A549 treated with CORT108297 at 1 μM for 4 hours (cell line): ENCODE measurements around the gene KIF16B. TPM values are rescaled to one million over a fixed set of nuclear protein-coding genes. Genes with fewer than 3 reads are reported as not detected.

Experiments used
- total RNA-seq: library from RNA; stranded (reverse); fragments of 200-300 nt; extraction: Qiagen RNA extraction; gene quantifications from 5 replicates; pipeline ENCODE4 v1.2.3, GENCODE V29; 2022

KIF16B gene, protein sequence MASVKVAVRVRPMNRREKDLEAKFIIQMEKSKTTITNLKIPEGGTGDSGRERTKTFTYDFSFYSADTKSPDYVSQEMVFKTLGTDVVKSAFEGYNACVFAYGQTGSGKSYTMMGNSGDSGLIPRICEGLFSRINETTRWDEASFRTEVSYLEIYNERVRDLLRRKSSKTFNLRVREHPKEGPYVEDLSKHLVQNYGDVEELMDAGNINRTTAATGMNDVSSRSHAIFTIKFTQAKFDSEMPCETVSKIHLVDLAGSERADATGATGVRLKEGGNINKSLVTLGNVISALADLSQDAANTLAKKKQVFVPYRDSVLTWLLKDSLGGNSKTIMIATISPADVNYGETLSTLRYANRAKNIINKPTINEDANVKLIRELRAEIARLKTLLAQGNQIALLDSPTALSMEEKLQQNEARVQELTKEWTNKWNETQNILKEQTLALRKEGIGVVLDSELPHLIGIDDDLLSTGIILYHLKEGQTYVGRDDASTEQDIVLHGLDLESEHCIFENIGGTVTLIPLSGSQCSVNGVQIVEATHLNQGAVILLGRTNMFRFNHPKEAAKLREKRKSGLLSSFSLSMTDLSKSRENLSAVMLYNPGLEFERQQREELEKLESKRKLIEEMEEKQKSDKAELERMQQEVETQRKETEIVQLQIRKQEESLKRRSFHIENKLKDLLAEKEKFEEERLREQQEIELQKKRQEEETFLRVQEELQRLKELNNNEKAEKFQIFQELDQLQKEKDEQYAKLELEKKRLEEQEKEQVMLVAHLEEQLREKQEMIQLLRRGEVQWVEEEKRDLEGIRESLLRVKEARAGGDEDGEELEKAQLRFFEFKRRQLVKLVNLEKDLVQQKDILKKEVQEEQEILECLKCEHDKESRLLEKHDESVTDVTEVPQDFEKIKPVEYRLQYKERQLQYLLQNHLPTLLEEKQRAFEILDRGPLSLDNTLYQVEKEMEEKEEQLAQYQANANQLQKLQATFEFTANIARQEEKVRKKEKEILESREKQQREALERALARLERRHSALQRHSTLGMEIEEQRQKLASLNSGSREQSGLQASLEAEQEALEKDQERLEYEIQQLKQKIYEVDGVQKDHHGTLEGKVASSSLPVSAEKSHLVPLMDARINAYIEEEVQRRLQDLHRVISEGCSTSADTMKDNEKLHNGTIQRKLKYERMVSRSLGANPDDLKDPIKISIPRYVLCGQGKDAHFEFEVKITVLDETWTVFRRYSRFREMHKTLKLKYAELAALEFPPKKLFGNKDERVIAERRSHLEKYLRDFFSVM (N-terminal part only)
- 12.1 to 14.6 TPM (median 13.9 TPM) in 5 replicates for total RNA-seq

DNA sequence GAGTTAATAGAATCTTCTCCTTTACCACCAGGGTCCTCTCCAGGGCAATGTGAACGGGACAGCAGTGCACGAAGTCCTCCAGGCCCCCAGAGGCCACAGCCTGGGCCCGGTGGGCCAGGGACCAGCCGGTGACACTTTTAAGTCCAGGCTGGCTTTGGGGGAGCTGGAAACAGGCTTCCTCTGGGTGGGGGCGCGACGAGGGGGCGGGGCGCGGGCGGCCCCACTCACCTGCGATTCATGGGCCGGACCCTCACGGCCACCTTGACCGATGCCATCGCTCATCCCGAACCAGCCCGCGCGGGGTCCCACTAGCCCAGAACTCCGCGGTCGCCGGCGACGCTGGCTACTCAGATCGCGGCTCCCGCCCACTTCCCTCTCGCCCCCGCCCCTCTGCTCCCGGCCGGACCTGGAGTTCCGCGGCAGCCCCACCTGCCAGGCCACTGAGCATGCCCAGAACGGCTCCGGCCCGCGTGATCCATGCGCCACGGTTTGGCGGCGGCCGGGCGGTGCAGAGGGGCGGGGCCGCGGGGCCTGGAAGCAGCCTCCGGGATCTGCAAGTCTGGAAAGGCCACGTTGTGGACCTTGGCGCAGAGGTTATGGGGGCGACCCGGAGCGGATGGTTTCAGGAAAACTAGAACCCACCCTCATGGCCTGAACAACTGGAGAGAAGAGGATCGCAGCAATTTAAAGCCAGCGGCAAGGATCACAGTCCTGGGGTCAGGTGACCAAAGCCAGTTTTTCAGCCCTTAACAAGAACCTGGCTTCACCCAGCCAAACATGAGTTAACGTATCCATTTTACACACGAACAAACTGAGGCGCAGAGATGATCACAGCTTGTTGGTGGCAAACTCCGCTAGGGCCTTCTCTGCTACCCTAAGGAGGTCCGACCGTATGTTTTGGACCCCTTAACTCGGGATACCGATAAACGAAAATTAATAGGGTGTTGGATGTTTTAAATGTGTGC, at the start of gene KIF16B:
Gene KIF16B (minus strand): TSS at position 448 of the 965 bp plus-strand sequence. CDS start 173 bp downstream, at position 275.

Other genes starting within 250 kb of the KIF16B start
- 117 to 163 TPM (median 124 TPM) in 5 replicates for gene SNRPB2, start 156.6 kb upstream of the KIF16B start, total RNA-seq
- gene OTOR, start 174.9 kb upstream of the KIF16B start, total RNA-seq: not detected in 5 replicates